SHP77 (cell line): ENCODE data around the gene TDP2.
"Not testable (repeated sequence)": the region's sequence is repeated elsewhere in the genome, so short reads cannot be mapped to it uniquely, and the experiment has no call there.

Source experiments
- DNase-seq, 2 experiments: peaks; one replicate each; lab custom pipeline; 2025; lab: John Stamatoyannopoulos, UW

Gene TDP2

GRCh38 chr6:24646771-24647170, 19.9 kb downstream of the TDP2 start:
- DNase-seq = no peak

GRCh38 chr6:24644377-24644776, 22.3 kb downstream of the TDP2 start:
- no peak for DNase-seq

DNA sequence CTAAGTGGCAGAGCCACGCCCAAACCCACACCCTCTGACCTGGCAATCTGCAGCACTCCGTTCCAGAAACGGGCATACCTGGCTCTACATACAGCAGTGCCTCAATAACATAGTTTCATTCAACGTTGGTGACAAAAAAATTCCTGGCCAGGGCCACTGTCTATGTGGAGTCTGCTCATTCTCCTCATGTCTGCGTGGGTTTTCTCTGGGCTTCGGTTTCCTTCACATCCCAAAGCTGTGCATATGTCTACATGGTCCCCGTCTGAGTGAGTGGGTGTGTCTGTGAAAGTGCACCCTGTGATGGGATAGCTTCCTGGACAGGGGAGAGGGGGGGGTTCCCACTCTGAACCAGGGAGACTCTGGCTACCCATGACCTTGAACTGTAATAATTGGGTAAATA, 22.8 kb downstream of the TDP2 start:
- no peak for DNase-seq

DNA sequence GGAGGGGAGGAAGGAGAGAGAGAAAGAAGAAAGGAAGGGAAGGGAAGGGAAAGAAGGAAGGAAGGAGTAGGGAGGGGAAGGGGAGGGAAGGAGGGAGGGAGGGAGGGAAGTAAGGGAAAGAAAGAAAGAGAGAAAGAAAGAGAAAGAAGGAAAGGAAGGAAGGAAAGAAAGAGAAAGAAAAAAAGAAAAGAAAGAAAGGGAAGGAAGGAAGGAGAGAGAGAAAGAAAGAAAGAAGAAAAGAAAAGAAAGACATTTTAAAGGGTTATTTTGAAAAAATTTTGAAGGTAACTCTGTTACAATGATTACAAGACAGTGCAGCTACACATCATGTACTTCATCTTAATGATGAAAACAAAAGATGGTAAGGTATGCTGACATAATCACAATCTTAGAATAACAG, 24.6 kb downstream of the TDP2 start:
- no peak for DNase-seq

DNA sequence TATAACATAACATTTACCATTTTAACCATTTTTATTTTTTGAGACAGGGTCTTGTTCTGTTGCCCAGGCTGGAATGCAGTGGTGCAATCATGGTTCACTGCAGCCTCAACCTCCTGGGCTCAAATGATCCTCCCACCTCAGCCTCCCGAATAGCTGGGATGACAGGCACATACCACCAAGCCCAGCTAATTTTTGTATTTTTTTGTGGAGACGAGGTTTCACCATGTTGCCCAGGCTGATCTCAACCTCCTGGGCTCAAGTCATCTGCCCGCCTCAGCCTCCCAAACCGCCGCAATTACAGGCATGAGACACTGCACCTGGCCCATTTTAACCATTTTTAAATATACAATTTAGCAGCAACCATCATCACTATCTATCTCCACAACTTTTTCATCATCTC, 26.1 kb downstream of the TDP2 start:
- DNase-seq = not testable (repeated sequence)

DNA sequence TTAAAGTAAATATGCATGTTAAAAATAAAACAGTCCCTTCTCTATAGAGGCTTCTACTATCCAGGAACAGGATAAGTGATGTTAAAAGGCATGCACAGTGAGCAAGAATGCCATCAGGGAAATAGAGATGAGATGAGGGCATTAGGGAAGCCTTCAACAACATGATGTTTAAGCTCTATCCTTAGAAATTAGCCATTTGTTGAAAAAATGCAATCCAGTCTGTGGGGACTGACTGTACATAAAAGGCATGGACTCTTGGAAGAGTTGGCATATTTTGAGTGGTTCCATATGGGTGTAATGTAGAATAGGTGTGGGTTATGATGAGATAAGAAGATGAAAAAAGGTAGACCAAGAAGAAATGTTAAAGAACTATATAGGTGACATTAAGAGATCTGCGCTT, 26.5 kb downstream of the TDP2 start:
- no peak for DNase-seq

DNA sequence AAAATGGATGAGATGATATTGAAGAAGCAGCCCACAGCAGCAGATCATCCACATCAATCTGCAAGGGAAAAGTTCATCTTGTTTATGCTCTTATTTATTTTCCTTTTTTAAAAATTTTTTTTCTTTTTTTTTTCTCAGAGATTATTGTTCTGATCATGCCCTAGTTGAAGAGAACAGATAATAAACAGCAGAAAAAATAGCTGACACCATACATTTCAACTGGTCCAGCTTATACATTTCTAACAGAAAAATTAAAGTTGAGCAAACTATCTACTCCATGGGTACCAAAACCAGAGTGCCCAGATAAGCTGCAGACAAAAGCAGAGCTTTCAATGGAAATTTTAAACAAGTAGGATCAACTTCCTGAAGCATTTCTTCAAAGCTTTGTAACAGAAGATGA, 30.0 kb downstream of the TDP2 start:
- DNase-seq = no peak

DNA sequence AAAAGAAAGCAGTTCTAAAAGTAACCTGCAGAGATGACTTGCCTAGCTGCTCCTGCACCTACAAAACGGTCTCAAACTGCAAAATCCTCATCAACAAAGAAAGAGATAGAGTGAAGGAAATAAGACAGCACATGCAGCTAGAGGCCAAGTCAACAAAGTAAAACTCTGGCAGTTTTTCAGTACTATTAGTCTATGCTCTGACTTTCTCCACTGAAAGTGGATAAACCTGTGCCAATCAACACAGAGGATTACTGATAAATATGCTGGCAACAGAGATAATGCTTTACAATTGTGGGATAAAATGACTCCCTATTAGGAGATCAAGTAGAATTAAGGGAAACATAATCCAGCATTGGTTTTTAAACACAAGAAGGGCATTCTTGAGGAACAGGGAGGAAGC, 34.1 kb downstream of the TDP2 start:
- no peak for DNase-seq

DNA sequence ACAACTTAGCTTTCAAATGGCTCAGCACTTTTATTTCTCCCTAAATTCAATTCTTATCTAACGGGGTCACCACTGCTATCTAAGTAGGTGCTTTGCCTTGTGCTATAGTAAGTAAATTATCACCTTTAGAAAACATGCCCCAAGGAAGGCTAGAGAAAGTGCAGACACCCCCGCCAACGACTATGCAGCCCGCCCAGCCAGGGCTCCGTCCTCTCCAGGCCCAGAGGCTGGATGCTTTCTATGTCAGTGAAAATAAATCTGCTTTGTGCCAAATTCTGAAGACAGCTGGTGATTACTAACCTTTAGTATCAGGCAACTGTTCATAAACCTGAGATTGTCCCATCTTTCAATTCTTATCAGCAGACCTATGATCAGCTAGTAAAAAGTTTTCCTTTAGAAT, 35.0 kb downstream of the TDP2 start:
- DNase-seq = no peak

DNA sequence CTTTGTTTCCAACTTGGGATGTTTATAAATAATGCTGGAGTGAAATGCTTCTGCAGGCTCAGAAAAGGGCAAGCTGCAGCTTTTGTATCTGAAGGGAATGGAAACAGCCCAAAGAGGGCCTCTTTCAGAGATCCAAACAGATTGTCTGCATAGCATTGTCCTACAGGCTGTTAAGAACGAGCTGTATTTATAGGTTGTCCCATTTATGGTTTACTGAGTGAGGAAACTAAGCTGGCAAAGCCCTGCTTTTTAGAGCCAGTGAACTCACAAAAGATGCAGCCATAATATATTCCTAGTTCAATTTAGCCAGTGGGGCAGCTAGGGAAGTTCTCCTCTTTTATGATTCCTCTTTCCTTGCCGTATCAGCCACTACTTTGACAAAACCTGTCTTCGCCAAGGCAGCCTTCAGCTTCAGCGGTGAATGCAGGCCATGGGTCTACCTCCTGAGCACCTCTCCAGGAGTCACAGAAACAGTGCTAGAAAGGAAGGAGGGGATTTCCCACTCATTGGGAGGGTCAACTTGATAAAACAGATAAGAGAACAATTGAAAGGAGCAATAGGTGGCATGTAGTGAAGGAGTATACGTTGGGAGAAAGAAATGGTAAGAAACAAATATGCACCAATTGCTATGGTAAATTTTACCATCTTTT, 35.7 kb downstream of the TDP2 start:
- DNase-seq = no peak

GRCh38 chr6:24621626-24622289, 44.9 kb downstream of the TDP2 start:
- no peak for DNase-seq

DNA sequence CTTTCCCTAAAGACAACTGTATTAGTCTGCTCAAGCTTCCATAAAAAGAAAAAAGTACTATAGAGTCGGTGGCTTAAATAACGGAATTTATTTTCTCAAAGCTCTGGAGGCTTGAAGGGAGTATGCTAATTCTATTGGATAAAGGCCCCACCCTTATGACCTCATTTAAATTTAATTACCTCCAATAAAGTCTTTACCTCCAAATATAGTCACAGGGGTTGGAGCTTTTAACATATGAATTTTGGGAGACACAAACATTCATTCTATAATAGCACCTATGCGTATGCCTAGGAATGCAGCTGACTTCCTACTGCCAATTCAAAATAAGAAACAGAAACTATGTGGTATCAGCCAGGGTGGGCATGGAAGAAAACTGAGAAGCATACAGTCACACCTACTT, 46.1 kb downstream of the TDP2 start:
- no peak for DNase-seq

- no peak for DNase-seq
These were observed 47.0 kb downstream of the TDP2 start for GRCh38 chr6:24619661-24620060.

GRCh38 chr6:24614648-24615047, 52.1 kb downstream of the TDP2 start:
- DNase-seq = no peak

DNA sequence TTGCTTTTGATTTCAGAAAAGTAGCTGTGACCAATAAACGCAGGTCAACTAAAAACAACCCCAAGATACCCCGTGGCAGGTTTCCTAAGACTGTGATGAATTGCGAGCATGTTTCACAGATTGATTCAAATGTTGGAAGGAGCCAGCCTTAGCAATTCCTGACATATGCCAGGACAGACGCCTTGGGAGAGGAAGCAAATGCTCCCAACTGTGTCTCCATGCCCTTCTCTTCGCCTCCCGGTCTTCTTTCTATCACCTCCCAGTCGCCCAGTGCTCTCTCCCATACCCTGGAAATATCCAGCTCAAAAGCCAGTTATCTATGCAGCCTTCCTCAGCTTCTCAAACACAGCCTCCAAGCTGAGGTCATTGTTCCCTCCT, 52.7 kb downstream of the TDP2 start:
- no peak for DNase-seq

GRCh38 chr6:24613361-24614042, 53.2 kb downstream of the TDP2 start:
- no peak for DNase-seq

GRCh38 chr6:24610672-24611071, 56.0 kb downstream of the TDP2 start:
- DNase-seq = no peak

GRCh38 chr6:24607310-24608105, 59.2 kb downstream of the TDP2 start:
- no peak for DNase-seq

GRCh38 chr6:24606200-24606930, 60.3 kb downstream of the TDP2 start:
- DNase-seq = no peak

- DNase-seq = no peak
These were observed 63.5 kb downstream of the TDP2 start for GRCh38 chr6:24603241-24603640.

DNA sequence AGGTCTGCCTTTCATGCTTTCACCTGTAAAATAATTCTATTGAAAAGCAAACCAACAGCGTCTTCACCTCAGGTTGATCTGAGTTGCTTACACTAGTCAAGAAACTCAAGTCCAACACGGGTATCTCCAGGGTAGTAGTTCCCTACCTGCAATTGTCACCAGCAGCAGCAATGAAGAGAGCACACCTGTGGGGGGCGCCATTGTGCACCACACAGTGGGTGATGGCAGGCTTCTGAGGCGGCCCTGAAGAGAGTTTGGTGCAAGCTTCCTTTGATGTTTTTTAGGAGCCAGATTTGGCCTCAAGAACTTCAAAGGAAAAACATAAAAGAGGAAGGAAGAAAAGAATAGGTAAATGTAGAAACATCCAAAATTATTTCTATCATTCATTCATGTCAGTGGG, 65.8 kb downstream of the TDP2 start:
- no peak for DNase-seq
